Gastroesophageal sphincter (tissue), 4 donors: ENCODE results near the gene PHACTR1. TPM values are rescaled to one million over a fixed set of nuclear protein-coding genes. Genes with fewer than 3 reads are reported as not detected.

Experiments
- ATAC-seq: fragments of 150-250 bp; one replicate; pipeline ENCODE4 v1.9.1; 2016; ENCODE audit warnings: mild to moderate bottlenecking, moderate library complexity
- H3K27ac ChIP-seq, 4 donors: fragments of 200-600 bp; sonication (generic) in 3 of 4; 1 replicate in 3 of 4; 2 replicates in 1 of 4; pipeline ENCODE4 v1.5.1; 2016 to 2019
- H3K27me3 ChIP-seq: fragments of 200-600 bp; sonication (generic); one replicate; pipeline ENCODE4 v1.5.1; 2019
- H3K36me3 ChIP-seq, 2 donors: fragments of 200-600 bp; sonication (generic); one replicate each; pipeline ENCODE4 v1.5.1; 2019; ENCODE audit warnings: control low read depth in 1 of 2
- H3K4me1 ChIP-seq, 3 donors: fragments of 200-600 bp; sonication (generic); 1 replicate in 2 of 3; 2 replicates in 1 of 3; pipeline ENCODE4 v1.5.1; 2016 to 2019; ENCODE audit warnings: control low read depth in 2 of 3
- H3K4me3 ChIP-seq, 2 donors: fragments of 200-600 bp; sonication (generic); one replicate each; pipeline ENCODE4 v1.5.1; 2019; ENCODE audit warnings: mild to moderate bottlenecking in 1 of 2, moderate library complexity in 1 of 2
- H3K9me3 ChIP-seq, 3 donors: fragments of 200-600 bp; sonication (generic); one replicate each; pipeline ENCODE4 v1.5.1; 2017 to 2019; ENCODE audit warnings: control low read depth in 2 of 3
- EP300 ChIP-seq: sonication (generic); formaldehyde crosslinking; IDR thresholded peaks from one replicate; pipeline ENCODE4 v1.6.1; 2017; ENCODE audit warnings: antibody characterized with exemption, mild to moderate bottlenecking
- POLR2A ChIP-seq, 2 donors: fragments of 450-650 bp; IDR thresholded peaks; one replicate each; pipeline ENCODE4 v1.6.1; 2017; ENCODE audit warnings: antibody characterized with exemption in 2 of 2, mild to moderate bottlenecking in 2 of 2, moderate library complexity in 1 of 2
- POLR2AphosphoS5 ChIP-seq: sonication (generic); formaldehyde crosslinking; IDR thresholded peaks from one replicate; pipeline ENCODE4 v1.6.1; 2017; ENCODE audit warnings: antibody characterized with exemption
- WGBS, 2 donors: methylation state at CpG; one replicate each; pipeline ENCODE4 v1.1.5; 2018; ENCODE audit warnings: low coverage in 1 of 2; 5-methylcytosine and 5-hydroxymethylcytosine counted together
- total RNA-seq, 4 donors: library from RNA; depleted of rRNA; stranded (reverse); fragments of >200 nt; gene quantifications; one replicate each; pipeline ENCODE4 v1.1.0, GENCODE V29; 2016
- TF ChIP-seq, protein P1 (sequence below), 4 experiments: fragments of 200-600 bp in 2 of 4; fragments of 450-650 bp in 2 of 4; sonication (generic) in 1 of 4; IDR thresholded peaks; one replicate each; pipeline ENCODE4 v1.5.1; 2017 to 2019; ENCODE audit warnings: antibody characterized with exemption in 4 of 4, mild to moderate bottlenecking in 2 of 4, moderate library complexity in 2 of 4

The PHACTR1 gene
- total RNA-seq, 4 donors from 2014 or later = 0.20 to 27.3 (median 2.2) TPM

DNA sequence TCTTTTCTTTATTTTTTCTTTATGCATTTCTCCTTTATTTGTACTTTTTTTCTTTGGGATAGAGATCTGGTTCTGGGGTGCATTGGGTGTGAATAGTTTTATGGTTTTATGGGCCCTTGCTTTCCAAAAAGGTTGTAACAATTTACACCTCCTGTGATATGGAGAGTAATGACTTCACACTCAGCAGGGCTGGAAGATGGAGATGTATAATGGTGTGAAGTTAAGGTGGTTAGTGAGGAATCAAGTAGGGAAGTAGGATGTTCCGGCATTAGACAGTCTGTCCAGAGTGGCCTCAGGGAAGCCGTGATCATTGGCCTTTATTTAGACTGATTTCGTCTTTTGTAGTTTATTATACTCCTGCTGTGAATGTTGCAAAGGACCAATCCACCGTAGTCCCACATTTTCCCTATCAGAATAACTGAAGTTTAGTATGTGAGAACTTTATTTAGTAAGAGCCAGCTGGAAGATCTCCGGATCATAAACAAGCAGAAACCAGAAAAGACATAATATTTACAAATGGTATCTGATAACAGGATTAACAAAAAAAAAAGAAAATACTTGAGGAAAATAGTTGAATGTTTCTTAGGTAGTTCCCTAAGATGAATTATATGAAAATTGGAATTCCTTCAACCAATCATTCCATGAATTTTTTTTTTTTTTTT, 356.2 kb downstream of the PHACTR1 start:
- no peaks in the 10 kb centered on the region for H3K4me1 ChIP-seq
- WGBS, 2 donors = 63 to 73% methylated on average over 5 of the region's 5 CpGs
- TF ChIP-seq POLR2AphosphoS5 (no peak), EP300 (no peak), POLR2A (IDR thresholded peaks at IDR 0.05) (no peak)
- TF ChIP-seq, protein P1, sequence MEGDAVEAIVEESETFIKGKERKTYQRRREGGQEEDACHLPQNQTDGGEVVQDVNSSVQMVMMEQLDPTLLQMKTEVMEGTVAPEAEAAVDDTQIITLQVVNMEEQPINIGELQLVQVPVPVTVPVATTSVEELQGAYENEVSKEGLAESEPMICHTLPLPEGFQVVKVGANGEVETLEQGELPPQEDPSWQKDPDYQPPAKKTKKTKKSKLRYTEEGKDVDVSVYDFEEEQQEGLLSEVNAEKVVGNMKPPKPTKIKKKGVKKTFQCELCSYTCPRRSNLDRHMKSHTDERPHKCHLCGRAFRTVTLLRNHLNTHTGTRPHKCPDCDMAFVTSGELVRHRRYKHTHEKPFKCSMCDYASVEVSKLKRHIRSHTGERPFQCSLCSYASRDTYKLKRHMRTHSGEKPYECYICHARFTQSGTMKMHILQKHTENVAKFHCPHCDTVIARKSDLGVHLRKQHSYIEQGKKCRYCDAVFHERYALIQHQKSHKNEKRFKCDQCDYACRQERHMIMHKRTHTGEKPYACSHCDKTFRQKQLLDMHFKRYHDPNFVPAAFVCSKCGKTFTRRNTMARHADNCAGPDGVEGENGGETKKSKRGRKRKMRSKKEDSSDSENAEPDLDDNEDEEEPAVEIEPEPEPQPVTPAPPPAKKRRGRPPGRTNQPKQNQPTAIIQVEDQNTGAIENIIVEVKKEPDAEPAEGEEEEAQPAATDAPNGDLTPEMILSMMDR (IDR thresholded peaks at IDR 0.05) = no peak
- H3K27me3 ChIP-seq = no peaks in the 10 kb centered on the region
- no peak overlapping the region for H3K27ac ChIP-seq
- H3K4me3 ChIP-seq = no peak overlapping the region
- no peak for ATAC-seq
- no peaks in the 10 kb centered on the region for H3K9me3 ChIP-seq
- H3K36me3 ChIP-seq = no peaks in the 10 kb centered on the region

DNA sequence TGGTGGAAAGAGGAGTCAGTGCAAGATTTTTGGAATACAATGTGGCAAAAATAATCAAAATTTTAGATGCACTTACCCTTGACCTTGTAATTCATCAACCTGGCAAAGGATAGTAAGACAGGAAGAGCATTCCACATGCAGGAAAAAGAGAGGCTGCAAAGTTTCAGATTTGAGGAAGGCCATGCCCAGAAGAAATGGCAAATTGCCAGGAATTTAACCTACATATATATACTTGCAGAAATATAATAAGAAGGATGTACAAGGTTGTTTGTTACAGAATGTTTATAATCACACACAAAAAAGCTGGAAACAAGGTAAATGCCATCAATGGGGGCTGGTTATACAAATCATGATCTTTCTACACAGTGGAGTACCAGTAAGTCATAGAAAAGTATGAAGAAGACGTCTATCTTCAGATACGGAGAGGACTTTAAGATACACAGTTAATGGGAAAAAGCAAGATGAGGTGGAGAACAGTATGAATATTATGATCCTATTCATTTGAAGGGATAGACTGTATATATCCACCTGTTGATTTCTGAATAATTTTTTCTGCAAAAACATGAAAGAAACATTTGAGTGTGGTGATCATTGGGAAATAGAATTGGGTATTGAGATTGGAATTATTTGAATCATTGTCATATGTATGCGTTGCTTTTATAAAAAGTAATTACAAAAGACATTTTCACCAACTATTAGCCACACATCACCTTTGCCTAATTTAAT, 358.0 kb downstream of the PHACTR1 start:
- Histone ChIP-seq H3K27ac (no peak overlapping the region), H3K4me3 (no peak overlapping the region), H3K4me1 (no peaks in the 10 kb centered on the region), H3K36me3 (no peaks in the 10 kb centered on the region), H3K9me3 (no peaks in the 10 kb centered on the region), H3K27me3 (no peaks in the 10 kb centered on the region)
- no peak for ATAC-seq
- 89 to 95% methylated on average over 3 of the region's 3 CpGs for WGBS, 2 donors
- TF ChIP-seq, protein P1 (IDR thresholded peaks at IDR 0.05) = no peak
- TF ChIP-seq EP300 = no peak
- TF ChIP-seq POLR2AphosphoS5 = no peak
- no peak for TF ChIP-seq POLR2A (IDR thresholded peaks at IDR 0.05)

DNA sequence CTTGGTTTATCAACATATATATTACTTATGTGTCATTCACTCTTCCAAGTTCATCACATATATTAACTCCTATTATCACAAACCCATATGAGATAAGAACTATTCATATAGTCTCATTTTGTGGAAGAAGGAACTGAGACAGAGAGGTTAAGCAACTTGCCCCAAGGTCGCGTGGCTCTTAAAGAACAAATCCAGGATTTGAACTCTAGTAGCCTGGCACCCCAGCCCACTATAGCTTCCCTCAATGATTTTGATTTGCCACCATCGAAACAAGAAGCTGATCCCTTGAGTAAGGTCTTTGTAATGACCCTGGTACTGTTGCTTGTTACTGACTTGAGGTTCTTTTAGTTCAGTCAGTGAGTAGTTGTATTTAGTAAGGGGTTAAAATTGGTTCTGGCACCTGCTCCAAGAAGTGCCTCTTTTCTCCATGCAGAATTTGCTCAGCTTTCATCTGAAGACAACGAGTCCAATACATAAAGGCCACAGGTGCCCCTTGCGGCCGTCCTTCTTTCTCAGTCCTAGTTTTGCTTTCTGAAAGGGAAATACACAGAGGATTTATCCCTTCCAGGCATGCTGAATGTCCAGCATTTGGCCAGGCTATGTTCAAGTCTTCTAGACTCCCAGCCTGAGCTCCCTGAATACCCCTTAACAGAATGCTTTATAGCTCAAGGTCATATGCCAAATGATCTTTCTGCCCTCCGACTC, 358.7 kb downstream of the PHACTR1 start:
- 78 to 89% methylated on average over 7 of the region's 7 CpGs for WGBS, 2 donors
- no peak overlapping the region for H3K27ac ChIP-seq

DNA sequence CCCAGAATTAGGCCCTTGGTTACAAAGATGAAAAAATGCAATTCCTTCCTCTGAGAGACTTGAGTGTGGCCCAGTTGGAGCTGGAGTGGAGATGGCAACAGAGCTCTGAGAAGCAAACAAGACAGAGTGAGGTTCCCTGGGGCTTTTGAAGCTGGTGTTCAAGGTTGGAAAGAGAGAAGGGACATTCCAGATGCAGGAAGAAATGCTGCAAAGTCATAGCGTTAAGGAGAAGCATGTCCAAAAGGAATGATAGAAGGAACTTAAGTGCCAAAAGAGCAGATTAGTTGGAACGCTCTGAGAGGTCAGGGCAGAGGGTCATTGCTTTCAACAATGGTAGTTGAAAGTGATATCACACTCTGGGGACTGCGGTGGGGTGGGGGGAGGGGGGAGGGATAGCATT, 360.0 kb downstream of the PHACTR1 start:
- no peak overlapping the region for H3K4me3 ChIP-seq

More for the DNA sequence above, 358.7 kb downstream of the PHACTR1 start:
- Histone ChIP-seq H3K36me3 (no peaks in the 10 kb centered on the region), H3K4me3 (no peak overlapping the region), H3K27me3 (no peaks in the 10 kb centered on the region), H3K9me3 (no peaks in the 10 kb centered on the region), H3K4me1 (no peaks in the 10 kb centered on the region)
- no peak for TF ChIP-seq POLR2AphosphoS5
- TF ChIP-seq, protein P1 (IDR thresholded peaks at IDR 0.05) = no peak
- no peak for TF ChIP-seq EP300
- no peak for TF ChIP-seq POLR2A (IDR thresholded peaks at IDR 0.05)
- ATAC-seq = no peak

More for the DNA sequence above, 360.0 kb downstream of the PHACTR1 start:
- no peak overlapping the region for H3K27ac ChIP-seq
- H3K9me3 ChIP-seq = no peaks in the 10 kb centered on the region
- no peak for ATAC-seq
- 29 to 76% methylated on average over 2 of the region's 3 CpGs for WGBS, 2 donors
- no peaks in the 10 kb centered on the region for H3K27me3 ChIP-seq
- no peaks in the 10 kb centered on the region for H3K36me3 ChIP-seq
- H3K4me1 ChIP-seq = no peaks in the 10 kb centered on the region
- TF ChIP-seq EP300 = no peak
- TF ChIP-seq POLR2A (IDR thresholded peaks at IDR 0.05) = no peak
- TF ChIP-seq, protein P1 (IDR thresholded peaks at IDR 0.05) = no peak
- no peak for TF ChIP-seq POLR2AphosphoS5
